Activated CD8-positive, alpha-beta memory T cell treated with anti-CD3 and anti-CD28 coated beads for 36 hours (primary cell): ENCODE data around the gene ACTL9. TPM values are rescaled to one million over a fixed set of nuclear protein-coding genes. Genes with fewer than 3 reads are reported as not detected.
"Not testable (repeated sequence)": the region's sequence is repeated elsewhere in the genome, so short reads cannot be mapped to it uniquely, and the experiment has no call there.

Experiments used
- CTCF ChIA-PET: fragments of 350-600 bp; sonication (Branson Sonifier 250); formaldehyde crosslinking; loops from one replicate; lab custom pipeline; 2021; ENCODE audit warnings: antibody characterized with exemption; lab: Charles Lee
- POLR2A ChIA-PET: fragments of 350-600 bp; sonication (Branson Sonifier 250); formaldehyde crosslinking; loops from one replicate; lab custom pipeline; 2021; ENCODE audit warnings: antibody characterized with exemption; lab: Charles Lee
- total RNA-seq, 2 experiments: library from RNA; stranded (reverse); gene quantifications; one replicate each; pipeline ENCODE4 v1.2.3, GENCODE V29; 2021

The ACTL9 gene, protein sequence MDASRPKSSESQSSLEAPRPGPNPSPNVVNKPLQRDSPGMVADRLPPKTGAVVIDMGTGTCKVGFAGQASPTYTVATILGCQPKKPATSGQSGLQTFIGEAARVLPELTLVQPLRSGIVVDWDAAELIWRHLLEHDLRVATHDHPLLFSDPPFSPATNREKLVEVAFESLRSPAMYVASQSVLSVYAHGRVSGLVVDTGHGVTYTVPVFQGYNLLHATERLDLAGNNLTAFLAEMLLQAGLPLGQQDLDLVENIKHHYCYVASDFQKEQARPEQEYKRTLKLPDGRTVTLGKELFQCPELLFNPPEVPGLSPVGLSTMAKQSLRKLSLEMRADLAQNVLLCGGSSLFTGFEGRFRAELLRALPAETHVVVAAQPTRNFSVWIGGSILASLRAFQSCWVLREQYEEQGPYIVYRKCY
- not detected for total RNA-seq

DNA sequence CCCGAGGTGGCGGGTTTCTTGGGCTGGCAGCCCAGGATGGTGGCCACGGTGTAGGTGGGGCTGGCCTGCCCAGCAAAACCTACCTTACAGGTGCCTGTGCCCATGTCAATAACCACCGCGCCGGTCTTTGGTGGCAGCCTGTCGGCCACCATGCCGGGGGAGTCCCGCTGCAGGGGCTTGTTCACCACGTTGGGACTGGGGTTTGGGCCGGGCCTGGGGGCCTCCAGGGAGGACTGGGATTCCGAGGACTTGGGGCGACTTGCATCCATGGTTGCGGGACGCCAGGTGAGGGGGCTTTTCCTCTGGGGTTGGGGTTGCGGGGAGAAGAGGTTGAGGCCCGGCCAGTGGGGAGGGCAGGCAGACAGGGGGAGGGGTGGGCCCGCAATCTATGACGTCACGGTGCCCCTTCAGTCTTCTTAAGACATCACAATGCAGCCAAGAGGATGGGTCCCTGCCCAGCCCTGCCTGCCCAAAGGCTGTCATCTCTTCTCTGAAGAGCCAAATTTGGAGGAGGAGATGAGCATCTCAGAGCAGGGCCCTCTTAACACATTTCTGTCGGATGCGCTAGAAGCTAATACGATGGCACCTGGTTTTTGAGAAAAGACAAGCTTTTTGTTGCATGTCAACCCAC is at the start of gene ACTL9:
Gene ACTL9 (minus strand): TSS at position 363 of the 631 bp plus-strand sequence. CDS start 94 bp downstream, at position 269.
- CTCF ChIA-PET, result interaction anchor here (0.9 to 1.0 kb wide), 2 partner anchors 44 to 119 kb away, joined by 3 read pairs; no protein-coding TSS in a partner anchor
- POLR2A ChIA-PET, result no interaction called here

DNA sequence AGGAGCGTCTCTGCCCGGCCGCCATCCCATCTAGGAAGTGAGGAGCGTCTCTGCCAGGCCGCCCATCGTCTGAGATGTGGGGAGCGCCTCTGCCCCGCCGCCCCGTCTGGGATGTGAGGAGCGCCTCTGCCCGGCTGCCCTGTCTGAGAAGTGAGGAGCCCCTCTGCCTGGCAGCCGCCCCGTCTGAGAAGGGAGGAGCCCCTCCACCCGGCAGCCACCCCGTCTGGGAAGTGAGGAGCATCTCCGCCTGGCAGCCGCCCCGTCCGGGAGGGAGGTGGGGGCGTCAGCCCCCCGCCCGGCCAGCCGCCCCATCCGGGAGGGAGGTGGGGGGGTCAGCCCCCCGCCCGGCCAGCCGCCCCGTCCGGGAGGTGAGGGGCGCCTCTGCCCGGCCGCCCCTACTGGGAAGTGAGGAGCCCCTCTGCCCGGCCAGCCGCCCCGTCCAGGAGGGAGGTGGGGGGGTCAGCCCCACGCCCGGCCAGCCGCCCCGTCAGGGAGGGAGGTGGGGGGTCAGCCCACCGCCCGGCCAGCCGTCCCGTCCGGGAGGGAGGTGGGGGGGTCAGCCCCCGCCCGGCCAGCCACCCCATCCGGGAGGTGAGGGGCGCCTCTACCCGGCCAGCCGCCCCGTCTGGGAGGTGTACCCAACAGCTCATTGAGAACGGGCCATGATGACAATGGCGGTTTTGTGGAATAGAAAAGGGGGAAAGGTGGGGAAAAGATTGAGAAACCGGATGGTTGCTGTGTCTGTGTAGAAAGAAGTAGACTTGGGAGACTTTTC is 40.9 kb upstream of the ACTL9 start:
- CTCF ChIA-PET, POLR2A ChIA-PET: not testable (repeated sequence)

DNA sequence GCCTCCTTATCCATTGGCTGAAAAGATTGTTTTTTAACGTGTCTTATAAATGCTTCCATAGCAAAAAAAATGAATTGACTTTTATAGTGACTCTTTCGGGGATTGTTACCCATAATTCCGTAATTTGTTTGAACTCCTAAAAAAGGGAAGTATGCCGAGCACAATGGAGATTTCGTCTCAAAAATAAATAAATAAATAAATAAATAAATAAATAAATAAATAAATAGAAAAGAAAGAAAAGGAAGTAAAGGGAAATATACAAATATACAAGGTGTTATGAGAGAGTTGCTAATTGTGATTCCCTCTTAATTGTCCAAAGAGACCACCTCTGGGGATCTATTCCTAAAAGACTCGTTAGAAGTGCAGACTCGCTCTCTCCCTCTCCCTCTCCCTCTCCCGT is 39.8 kb upstream of the ACTL9 start:
- POLR2A ChIA-PET, result no interaction called here
- CTCF ChIA-PET, result no interaction called here

DNA sequence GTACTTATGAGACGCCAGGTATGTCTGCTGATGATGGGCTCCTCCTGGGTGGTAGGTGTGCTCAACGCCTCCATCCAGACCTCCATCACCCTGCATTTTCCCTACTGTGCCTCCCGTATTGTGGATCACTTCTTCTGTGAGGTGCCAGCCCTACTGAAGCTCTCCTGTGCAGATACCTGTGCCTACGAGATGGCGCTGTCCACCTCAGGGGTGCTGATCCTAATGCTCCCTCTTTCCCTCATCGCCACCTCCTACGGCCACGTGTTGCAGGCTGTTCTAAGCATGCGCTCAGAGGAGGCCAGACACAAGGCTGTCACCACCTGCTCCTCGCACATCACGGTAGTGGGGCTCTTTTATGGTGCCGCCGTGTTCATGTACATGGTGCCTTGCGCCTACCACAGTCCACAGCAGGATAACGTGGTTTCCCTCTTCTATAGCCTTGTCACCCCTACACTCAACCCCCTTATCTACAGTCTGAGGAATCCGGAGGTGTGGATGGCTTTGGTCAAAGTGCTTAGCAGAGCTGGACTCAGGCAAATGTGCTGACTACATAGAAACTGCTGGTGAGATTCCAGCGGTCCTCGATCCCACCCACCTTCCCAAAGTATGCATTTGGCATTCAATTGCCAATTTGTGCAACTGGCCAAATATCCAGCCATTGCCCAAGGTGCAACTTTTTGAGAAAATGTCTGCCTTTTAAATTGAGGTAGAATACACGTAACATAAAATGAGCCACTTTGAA is 33.0 kb upstream of the ACTL9 start:
- ChIA-PET POLR2A (no interaction called here), CTCF (no interaction called here)

GRCh38 chr19:8724276-8724675 is 25.7 kb upstream of the ACTL9 start:
- POLR2A ChIA-PET, result no interaction called here
- CTCF ChIA-PET, result no interaction called here

GRCh38 chr19:8722032-8722431 is 23.4 kb upstream of the ACTL9 start:
- ChIA-PET POLR2A (no interaction called here), CTCF (interaction anchor here (0.6 kb wide), 1 partner anchor 20 kb away, joined by 3 read pairs; no protein-coding TSS in a partner anchor)

GRCh38 chr19:8721334-8721733 is 22.7 kb upstream of the ACTL9 start, which contains the start of gene OR2Z1:
Gene OR2Z1 (plus strand): TSS chr19:8721634. CDS start chr19:8731029, 9,395 bp downstream.
- POLR2A ChIA-PET, result no interaction called here
- CTCF ChIA-PET, result interaction anchor here (0.6 kb wide), 3 partner anchors 20 to 140 kb away, joined by 3 to 5 read pairs (median 4); no protein-coding TSS in a partner anchor

- POLR2A ChIA-PET, result interaction anchor here (0.5 kb wide), 1 partner anchor 70 kb away, joined by 5 read pairs; no protein-coding TSS in a partner anchor
- CTCF ChIA-PET, result not testable (repeated sequence)
Measured at GRCh38 chr19:8710337-8710736, 11.7 kb upstream of the ACTL9 start.

DNA sequence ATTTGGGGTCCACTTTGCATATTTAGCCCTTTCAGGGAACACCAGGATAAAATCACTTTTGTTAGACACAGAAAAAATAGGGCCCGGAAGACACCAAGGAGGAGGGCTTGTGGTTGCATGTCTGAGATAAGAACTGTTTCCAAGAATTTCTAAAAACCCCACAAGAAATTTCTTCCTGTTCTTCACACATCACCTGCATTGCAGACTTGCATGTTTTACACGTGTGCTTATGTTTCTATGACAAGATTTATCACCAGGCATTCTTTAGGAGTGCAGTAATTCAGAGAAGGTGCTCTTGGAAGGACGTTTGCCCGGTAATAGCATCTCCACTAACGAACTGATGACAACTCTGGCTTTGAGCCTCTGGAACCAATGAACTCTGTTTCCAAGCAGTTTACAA is 7.1 kb upstream of the ACTL9 start:
- POLR2A ChIA-PET, result no interaction called here
- CTCF ChIA-PET, result no interaction called here

DNA sequence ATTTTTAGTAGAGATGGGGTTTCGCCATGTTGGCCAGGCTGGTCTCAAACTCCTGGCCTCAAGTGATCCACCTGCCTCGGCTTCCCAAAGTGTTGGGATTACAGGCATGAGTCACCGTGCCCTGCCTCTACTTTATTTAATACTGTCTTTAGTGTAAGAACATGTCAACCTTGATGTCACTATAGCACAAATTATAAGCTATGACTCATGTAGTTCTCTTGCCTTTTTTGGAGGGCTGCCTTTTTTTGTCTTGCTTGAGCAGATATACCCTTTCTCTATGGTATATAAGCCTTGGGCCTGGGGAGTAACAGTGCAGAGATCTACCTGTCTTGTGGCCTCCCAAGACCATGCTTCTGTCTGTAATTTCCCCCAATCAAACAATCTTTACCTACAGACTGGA is 6.7 kb upstream of the ACTL9 start:
- CTCF ChIA-PET, result not testable (repeated sequence)
- POLR2A ChIA-PET, result interaction anchor here (0.8 kb wide), 1 partner anchor 24 kb away, joined by 3 read pairs; no protein-coding TSS in a partner anchor

- POLR2A ChIA-PET, result no interaction called here
- CTCF ChIA-PET, result no interaction called here
Measured at GRCh38 chr19:8703223-8703622, 4.6 kb upstream of the ACTL9 start.

- ChIA-PET POLR2A (no interaction called here), CTCF (no interaction called here)
Measured at GRCh38 chr19:8702350-8702749, 3.8 kb upstream of the ACTL9 start.

DNA sequence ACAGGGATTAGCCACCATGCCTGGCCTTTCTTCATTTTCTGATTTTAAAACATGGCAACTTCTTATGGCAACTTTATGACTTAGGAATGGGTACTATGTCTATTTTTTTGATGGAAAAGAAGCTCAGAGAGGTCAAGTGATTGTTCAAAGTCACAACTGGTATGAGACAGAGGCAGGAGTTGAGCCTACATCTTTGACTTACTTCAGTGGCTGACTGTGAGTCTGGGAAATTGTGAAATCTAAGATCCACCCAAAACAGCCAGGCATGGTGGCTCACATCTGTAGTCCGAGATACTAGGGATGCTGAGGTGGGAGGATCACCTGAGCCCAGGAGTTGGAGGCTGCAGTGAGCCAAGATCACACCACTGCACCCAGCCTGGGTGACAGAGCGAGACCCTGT is 2.4 kb upstream of the ACTL9 start:
- POLR2A ChIA-PET, result no interaction called here
- CTCF ChIA-PET, result interaction anchor here (1.1 kb wide), 1 partner anchor 47 kb away, joined by 4 read pairs; no protein-coding TSS in a partner anchor

GRCh38 chr19:8699908-8700307 is 1.3 kb upstream of the ACTL9 start:
- ChIA-PET CTCF (interaction anchor here (0.9 to 1.0 kb wide), 2 partner anchors 46 to 84 kb away, joined by 3 read pairs; no protein-coding TSS in a partner anchor), POLR2A (no interaction called here)

DNA sequence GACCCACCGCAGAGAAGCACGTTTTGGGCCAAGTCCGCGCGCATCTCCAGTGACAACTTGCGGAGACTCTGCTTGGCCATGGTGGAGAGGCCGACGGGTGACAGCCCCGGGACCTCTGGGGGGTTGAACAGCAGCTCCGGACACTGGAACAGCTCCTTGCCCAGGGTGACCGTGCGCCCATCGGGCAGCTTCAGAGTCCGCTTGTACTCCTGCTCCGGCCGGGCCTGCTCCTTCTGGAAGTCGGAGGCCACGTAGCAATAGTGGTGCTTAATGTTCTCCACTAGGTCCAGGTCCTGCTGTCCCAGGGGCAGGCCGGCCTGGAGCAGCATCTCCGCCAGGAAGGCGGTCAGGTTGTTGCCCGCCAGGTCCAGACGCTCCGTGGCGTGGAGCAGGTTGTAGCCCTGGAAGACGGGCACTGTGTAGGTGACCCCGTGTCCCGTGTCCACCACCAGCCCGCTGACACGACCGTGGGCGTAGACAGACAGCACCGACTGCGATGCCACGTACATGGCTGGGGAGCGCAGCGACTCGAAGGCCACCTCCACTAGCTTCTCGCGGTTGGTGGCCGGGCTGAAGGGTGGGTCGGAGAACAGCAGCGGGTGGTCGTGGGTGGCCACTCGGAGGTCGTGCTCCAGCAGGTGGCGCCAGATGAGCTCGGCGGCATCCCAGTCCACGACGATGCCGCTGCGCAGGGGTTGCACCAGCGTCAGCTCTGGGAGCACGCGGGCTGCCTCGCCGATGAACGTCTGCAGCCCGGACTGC is 743 bp downstream of the ACTL9 start:
- POLR2A ChIA-PET, result no interaction called here
- CTCF ChIA-PET, result interaction anchor here (0.6 to 0.9 kb wide), 3 partner anchors 43 to 364 kb away, joined by 3 read pairs; no protein-coding TSS in a partner anchor

DNA sequence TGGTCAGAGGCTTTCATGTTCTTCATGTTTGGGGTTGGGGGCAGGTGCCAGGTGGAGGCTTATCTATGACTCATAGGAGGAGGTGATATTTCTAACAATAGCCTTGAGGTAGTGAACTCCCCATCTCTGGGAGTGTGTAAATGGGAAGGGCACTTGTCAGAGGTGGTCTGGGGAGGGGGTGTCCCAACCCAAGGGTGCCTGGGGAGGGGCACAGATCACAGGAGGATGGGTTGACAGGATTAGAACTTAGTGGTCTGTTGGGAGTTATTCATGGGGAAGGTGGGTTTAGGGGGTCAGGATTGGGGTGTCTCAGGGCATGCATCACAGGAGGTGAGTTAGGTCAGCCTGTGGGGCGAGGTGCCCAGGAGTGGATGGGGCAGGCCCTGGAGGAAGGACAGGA is 1.6 kb downstream of the ACTL9 start:
- ChIA-PET CTCF (interaction anchor here (0.6 to 0.9 kb wide), 2 partner anchors 42 to 49 kb away, joined by 3 read pairs; no protein-coding TSS in a partner anchor), POLR2A (no interaction called here)

- ChIA-PET POLR2A (no interaction called here), CTCF (interaction anchor here (4.7 kb wide), 1 partner anchor 40 kb away, joined by 57 read pairs; no protein-coding TSS in a partner anchor)
Measured at GRCh38 chr19:8695911-8696310, 2.7 kb downstream of the ACTL9 start.

- POLR2A ChIA-PET, result no interaction called here
- CTCF ChIA-PET, result interaction anchor here (4.7 kb wide), 1 partner anchor 40 kb away, joined by 57 read pairs; no protein-coding TSS in a partner anchor
Measured at GRCh38 chr19:8695501-8695900, 3.1 kb downstream of the ACTL9 start.
